SJCRH30 (cell line): Measurements from ENCODE around the gene UGT1A4. TPM values are rescaled to one million over a fixed set of nuclear protein-coding genes. Genes with fewer than 3 reads are reported as not detected.

Source experiments
- DNase-seq, 2 experiments: peaks; one replicate each; pipeline ENCODE4 v3.0.0-alpha.2; 2015 to 2020
- H3K27ac ChIP-seq: fragments of 250-450 bp; sonication (Bioruptor Pico); 2 replicates; pipeline ENCODE4 v1.5.1; 2020; ENCODE audit warnings: mild to moderate bottlenecking, moderate library complexity
- H3K27me3 ChIP-seq: fragments of 250-450 bp; sonication (Bioruptor Pico); 2 replicates; pipeline ENCODE4 v1.5.1; 2020; ENCODE audit warnings: mild to moderate bottlenecking, moderate library complexity
- H3K36me3 ChIP-seq: fragments of 250-450 bp; sonication (Bioruptor Pico); 2 replicates; pipeline ENCODE4 v1.5.1; 2020; ENCODE audit warnings: mild to moderate bottlenecking, moderate library complexity
- H3K4me1 ChIP-seq: fragments of 250-450 bp; sonication (Bioruptor Pico); 2 replicates; pipeline ENCODE4 v1.5.1; 2020; ENCODE audit warnings: mild to moderate bottlenecking, moderate library complexity
- H3K4me3 ChIP-seq: fragments of 250-450 bp; sonication (Bioruptor Pico); 2 replicates; pipeline ENCODE4 v1.5.1; 2020; ENCODE audit warnings: mild to moderate bottlenecking, moderate library complexity
- H3K9me3 ChIP-seq: fragments of 250-450 bp; sonication (Bioruptor Pico); replicated peaks from 2 replicates; pipeline ENCODE4 v1.5.1; 2020; ENCODE audit warnings: mild to moderate bottlenecking, moderate library complexity
- total RNA-seq: library from RNA; depleted of rRNA; stranded (reverse); fragments of >200 nt; shearing (Covaris generic); gene quantifications from 2 replicates; pipeline ENCODE4 v1.2.3, GENCODE V29; 2014

The UGT1A4 gene
- total RNA-seq, 1 experiment from 2014 or later = not detected

DNA sequence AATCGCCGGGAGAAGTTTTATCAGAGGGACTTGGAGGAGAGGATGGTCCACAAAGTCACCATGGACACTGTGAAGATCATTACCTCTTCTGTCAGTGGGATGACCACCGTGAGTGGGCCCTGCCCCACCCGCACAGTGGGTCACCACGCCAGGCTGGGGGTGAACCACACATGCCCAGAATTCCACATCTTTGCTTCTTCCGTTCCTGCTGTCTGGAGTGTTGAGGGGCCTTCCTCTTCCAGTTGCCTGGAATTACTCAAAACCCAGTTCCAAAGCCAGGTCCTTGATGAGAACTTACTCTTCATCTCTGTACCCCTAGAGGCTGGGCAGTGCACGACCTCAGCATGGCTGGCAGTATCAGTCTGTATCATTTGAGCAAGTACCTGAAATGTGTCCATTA is 81.7 kb downstream of the UGT1A4 start:
- Histone ChIP-seq H3K4me1 (no peaks in the 10 kb centered on the region), H3K27ac (no peak overlapping the region), H3K4me3 (no peak overlapping the region), H3K36me3 (no peaks in the 10 kb centered on the region), H3K9me3 (no peaks in the 10 kb centered on the region; the same call in 1 of the 2 replicates), H3K27me3 (no peaks in the 10 kb centered on the region; the same call in 1 of the 2 replicates)
- DNase-seq = no peak

DNA sequence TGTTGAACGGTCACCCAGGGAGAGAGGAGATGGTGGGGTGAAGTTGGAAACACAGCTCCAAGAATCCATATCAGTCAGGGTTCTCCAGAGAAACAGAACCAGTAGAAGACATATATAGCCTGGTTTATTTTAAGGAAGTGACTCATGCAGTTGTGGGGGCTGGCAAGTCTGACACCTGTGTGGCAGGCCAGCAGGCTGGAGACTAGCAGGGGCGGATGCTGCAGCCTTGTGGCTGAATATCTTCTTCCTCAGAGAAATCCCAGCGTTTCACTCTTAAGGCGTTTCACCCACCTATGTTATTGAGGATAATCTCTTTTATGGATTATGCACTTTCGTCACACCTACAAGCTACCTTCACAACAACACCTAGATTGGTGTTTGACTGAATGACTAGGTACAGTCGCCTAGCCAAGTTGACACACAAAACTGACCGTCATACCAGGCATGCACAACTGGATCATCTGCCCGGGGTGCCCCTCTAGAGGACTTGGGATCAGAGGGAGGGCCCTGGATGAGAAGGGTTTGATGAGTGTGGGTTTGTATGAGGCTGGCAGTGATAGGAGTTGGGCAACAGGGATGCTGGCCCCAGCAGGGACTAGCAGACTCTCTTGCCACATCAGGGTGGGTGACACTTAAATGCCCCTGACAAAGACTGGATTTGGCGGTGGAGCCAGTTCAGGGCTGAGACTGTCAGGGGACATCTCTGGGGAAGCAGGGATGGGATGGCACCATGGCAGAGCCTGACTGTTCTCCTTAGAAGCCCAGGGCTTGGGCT is 83.0 kb downstream of the UGT1A4 start:
- H3K4me3 ChIP-seq = no peak overlapping the region
- H3K27ac ChIP-seq = no peak overlapping the region
- H3K27me3 ChIP-seq = no peaks in the 10 kb centered on the region; the same call in 1 of the 2 replicates
- no peaks in the 10 kb centered on the region for H3K4me1 ChIP-seq
- peak in 1 of 2 experiments; percentile 7 for DNase-seq
- no peaks in the 10 kb centered on the region for H3K36me3 ChIP-seq
- H3K9me3 ChIP-seq = no peaks in the 10 kb centered on the region; the same call in 1 of the 2 replicates

DNA sequence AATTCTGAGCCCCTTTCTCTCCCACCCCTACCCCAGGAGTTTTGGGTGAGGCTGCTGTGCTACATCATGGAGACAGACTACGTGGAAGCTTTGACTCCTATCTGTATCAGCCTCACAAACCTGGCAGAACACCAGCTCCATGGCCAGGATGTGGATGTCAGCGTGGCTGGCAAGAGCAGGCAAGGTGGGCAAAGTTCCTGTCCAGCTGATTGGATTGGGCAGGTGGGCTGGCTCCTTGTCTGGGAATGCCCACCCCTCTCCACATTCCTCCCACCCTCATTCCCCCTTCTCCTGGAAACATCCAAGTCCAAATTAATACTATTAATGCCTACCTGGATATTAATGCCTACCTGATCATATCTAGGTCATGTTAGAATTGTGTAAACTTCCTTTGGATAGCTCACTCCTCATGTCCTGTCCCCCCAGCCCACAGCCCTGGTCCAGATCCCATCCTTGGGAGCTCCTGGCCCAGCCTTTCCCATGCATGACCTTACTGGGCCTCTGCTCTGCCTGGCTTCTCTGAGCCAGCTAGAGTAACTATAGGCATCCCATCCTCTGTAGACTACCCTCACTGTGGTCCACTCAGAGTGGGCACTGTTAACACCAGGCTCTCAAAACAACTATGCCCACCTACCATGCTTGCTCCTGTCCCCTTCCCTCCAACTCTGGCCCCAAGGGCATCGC is 83.7 kb downstream of the UGT1A4 start:
- no peaks in the 10 kb centered on the region for H3K36me3 ChIP-seq
- no peaks in the 10 kb centered on the region; the same call in 1 of the 2 replicates for H3K9me3 ChIP-seq
- H3K27me3 ChIP-seq = no peaks in the 10 kb centered on the region; the same call in 1 of the 2 replicates
- no peak for DNase-seq
- no peak overlapping the region for H3K27ac ChIP-seq
- H3K4me3 ChIP-seq = no peak overlapping the region
- H3K4me1 ChIP-seq = no peaks in the 10 kb centered on the region

DNA sequence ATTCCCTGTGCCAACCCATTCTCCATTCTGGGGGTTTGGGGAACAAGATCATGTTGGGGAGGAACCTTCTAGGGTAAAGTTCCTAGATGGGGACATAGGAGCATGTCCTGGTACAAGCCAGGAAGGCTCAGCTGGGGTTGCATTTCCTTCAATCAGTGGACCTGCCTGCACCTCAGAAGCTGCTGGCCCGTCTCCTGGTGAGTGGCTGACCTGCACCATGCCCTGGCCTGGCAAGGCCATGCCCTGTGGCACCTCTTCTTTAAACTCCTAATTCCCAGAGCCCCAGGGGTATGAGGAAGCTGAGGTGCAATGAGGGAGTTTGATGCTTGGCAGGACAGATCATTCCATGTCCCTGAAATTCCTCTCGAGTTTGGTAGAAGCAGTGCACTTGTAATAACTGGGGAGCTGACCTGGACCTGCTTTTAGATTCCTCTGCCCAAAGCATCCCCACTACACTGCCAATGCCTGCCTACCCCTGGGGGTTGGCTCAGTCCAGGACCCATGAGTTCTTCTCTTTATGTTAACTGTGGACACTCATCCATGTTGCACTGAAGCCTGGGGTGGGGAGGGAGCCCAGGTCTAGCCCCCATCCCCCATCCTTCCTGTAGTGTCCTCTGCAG is 84.9 kb downstream of the UGT1A4 start:
- no peak for DNase-seq
- no peaks in the 10 kb centered on the region; the same call in 1 of the 2 replicates for H3K9me3 ChIP-seq
- no peaks in the 10 kb centered on the region for H3K4me1 ChIP-seq
- H3K4me3 ChIP-seq = no peak overlapping the region
- H3K36me3 ChIP-seq = no peaks in the 10 kb centered on the region
- H3K27ac ChIP-seq = no peak overlapping the region
- no peaks in the 10 kb centered on the region; the same call in 1 of the 2 replicates for H3K27me3 ChIP-seq

DNA sequence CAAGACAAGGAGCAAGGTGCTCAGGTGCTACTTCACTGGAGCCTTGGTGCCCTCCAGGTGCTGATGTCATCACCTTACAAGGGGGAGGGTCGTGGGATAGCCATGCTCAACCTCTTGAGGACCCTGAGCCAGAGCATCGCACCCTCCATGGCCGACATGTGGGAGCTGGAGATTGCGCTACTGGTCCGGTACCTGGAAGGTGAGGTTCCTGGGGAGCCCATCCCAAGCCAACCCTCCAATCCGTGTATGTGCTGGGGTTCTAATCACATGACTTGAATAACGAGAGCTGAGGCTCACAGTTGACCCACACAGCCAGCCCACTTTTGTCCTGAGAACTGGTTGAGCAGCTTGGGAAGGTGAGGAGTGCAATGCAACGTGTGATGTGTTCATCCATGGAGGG is 85.5 kb downstream of the UGT1A4 start:
- Histone ChIP-seq H3K27me3 (no peaks in the 10 kb centered on the region), H3K27ac (no peak overlapping the region), H3K36me3 (no peaks in the 10 kb centered on the region), H3K9me3 (no peaks in the 10 kb centered on the region; the same call in 1 of the 2 replicates), H3K4me3 (no peak overlapping the region), H3K4me1 (no peaks in the 10 kb centered on the region)
- no peak for DNase-seq

DNA sequence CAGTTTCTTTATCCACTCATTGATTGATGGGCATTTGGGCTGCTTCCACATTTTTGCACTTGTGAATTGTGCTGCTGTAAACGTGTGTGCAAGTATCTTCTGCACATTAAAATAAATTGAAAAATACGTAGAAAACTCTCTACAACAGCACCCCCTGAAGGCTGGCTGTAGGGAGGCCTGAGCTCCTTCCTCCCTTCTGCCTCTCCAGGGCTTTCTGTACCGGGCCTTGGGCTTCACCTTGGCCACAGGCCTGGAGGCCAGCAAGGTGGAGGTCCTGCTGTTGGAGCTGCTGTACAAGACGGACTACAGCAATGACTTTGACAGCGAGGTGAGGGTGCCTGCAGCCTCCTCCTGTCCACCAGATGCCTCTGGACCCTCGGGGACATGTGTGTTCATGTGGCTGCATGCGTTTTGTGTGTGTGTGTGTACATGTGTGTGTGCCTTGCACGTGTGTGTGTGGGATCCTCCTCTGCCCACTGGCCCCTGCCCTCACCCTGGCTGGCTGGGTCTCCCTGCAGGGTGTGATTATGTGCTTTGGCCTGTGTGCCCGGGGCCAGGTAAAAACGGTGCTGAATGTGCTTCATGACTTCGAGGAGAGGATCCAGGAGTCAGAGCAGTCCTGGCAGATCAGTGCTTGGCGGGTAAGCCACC is 88.8 kb downstream of the UGT1A4 start:
- DNase-seq = no peak
- Histone ChIP-seq H3K4me3 (no peak overlapping the region), H3K9me3 (no peaks in the 10 kb centered on the region; the same call in 1 of the 2 replicates)

DNA sequence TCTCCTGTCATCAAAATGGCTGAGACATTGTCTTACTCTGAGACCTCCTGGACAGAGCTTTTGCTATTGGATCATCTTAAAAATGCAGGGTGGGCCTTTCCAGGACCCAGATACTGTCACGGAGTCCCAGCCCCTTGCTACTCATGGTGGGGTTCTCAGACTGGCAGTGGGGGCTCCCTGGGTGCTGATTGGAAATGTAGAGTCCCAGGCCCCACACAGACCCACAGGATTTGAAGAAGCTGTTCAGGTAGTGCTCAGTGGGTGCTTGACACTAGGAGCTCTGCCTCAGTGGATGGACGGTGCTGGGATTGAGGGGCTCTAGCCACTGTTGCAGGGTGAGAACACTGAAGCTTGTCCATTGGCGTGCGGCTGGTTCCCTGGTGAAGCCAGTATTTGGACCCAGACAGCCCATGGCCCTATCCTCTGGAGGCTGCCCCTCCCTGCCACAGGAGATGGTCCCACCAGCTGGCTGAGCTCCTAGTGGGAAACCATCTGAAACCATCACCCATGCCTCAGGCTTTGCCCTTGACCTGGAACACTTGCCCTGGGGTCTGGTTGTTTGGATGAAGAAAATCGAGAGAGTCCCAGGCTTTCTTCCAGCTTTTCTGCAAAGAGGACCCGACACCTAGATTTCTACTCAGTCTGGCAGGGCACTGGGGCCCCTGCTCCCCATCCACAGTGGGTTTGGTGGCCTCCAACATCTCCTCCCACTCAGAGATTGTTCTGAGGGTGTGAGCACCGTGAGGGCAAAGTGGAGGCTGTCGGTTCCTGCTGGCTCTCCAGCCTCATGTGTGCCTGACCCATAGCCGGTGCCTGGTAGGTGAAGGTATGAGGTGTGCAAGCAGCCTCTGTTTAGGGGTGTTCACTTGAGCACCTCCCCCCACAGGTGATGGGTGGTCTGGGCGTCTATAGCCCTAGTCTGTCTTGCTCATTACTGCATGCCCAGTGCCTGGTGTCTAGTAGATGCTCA is 89.7 kb downstream of the UGT1A4 start:
- no peaks in the 10 kb centered on the region for H3K27me3 ChIP-seq
- no peaks in the 10 kb centered on the region; the same call in 1 of the 2 replicates for H3K9me3 ChIP-seq
- no peaks in the 10 kb centered on the region for H3K36me3 ChIP-seq
- H3K27ac ChIP-seq = no peak overlapping the region
- H3K4me3 ChIP-seq = no peak overlapping the region
- DNase-seq = no peak
- no peaks in the 10 kb centered on the region for H3K4me1 ChIP-seq

More for the DNA sequence above, 88.8 kb downstream of the UGT1A4 start:
- Histone ChIP-seq H3K27ac (no peak overlapping the region), H3K27me3 (no peaks in the 10 kb centered on the region), H3K4me1 (no peaks in the 10 kb centered on the region), H3K36me3 (no peaks in the 10 kb centered on the region)

DNA sequence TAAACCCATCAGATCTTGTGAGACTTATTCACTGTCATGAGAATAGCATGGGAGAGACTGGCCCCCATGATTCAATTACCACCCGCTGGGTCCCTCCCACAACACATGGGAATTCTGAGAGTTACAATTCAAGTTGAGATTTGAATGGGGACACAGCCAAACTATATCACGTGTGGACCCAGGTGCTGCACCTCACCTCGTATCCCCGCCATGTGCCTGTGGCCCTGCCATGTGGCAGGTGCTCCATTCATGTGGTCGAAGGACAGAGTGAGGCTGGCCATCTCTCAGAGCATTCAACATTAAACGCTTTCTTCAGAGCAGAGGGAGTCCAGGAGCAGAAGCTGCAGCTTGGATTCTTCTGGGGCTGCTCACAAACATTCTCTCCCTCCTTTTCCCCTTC is 91.8 kb downstream of the UGT1A4 start:
- Histone ChIP-seq H3K36me3 (no peaks in the 10 kb centered on the region), H3K27ac (no peak overlapping the region), H3K4me1 (no peaks in the 10 kb centered on the region), H3K4me3 (no peak overlapping the region), H3K27me3 (no peaks in the 10 kb centered on the region), H3K9me3 (no peaks in the 10 kb centered on the region; the same call in 1 of the 2 replicates)
- no peak for DNase-seq

DNA sequence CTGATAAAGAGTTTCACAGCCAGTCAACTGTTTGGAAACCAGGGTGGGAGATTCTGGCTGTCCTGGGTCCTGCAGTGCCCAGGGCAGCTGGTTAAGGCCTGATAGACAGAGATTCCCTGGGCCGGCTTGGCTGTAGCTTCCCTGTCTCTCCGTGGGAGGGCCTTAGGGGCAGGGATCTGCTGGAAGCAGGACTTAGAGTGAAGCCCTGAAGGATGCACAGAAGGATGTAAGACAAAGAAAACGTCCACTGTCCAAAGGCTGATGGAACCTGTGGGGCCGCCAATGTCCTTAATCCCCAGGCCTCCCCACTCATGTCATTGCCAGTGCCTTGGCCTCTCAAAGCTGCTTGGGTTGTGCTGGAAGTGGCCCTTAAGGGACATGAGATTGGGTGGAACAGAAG is 92.6 kb downstream of the UGT1A4 start:
- Histone ChIP-seq H3K36me3 (no peaks in the 10 kb centered on the region), H3K27ac (no peak overlapping the region), H3K4me1 (no peaks in the 10 kb centered on the region), H3K27me3 (no peaks in the 10 kb centered on the region; the same call in 1 of the 2 replicates), H3K9me3 (no peaks in the 10 kb centered on the region; the same call in 1 of the 2 replicates), H3K4me3 (no peak overlapping the region)
- DNase-seq = peak in 1 of 2 experiments; percentile 0

DNA sequence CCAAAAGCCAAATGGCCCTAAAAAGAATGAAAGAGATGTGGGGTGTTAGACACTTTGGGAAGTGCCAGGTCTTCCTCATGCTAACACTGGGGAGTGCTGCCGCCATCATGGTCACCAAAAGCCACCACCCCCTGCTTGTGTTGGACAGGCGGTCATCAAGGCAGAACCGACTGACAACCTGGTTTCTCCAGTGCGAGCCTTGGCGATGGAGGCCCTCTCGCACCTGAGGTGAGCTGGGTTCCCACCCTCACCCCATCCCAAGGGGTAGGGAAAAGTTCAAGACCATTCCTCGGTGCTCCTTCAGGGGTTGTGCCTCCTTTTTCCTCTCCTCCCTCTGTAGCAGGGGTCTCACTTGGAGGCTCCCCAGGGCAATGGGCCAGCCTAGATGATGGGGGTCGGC is 93.2 kb downstream of the UGT1A4 start:
- Histone ChIP-seq H3K4me3 (no peak overlapping the region), H3K27me3 (no peaks in the 10 kb centered on the region; the same call in 1 of the 2 replicates), H3K9me3 (no peaks in the 10 kb centered on the region; the same call in 1 of the 2 replicates), H3K4me1 (peaks cover 3% of the 10 kb centered on the region; the same call in 1 of the 2 replicates), H3K27ac (no peak overlapping the region), H3K36me3 (no peaks in the 10 kb centered on the region)
- DNase-seq = no peak

DNA sequence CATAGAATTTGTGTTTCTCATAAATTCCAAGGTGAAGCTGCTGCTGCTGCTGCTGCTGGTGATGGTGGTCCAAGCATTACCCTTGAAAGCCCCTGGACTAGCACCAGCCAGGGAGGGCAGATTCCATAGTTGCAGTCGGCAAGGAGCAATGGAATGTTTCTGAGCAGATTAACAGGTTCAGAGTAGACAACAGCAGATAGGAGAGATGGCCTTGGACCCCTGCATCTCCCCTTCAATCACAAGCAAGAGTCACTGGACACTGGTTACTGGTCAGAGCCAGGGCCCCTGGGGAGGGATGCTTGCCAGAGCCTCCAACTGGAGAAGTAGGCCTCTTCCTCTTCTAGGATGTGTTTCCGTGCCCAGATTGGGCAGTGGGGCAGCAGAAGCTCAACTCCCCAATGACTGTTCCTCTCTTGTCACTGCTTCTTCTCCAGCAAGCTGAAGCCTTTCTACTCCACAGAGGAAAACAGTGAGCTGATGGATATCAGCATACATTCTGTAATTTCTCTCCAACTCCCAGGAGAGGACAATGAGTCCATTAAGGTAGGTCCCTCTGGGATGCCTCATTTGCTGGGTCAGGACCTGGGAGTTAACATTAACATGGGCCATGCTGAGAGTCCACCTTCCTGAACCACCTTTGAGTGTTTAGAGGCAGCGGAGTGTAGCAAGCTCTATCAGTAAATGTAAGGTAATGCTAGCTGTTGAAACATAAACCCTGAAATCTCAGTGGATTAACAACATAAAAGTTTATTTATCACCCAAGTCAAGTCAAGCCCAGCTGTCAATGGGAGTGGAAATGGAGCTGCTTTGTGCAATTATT is 94.9 kb downstream of the UGT1A4 start:
- no peak for DNase-seq

DNA sequence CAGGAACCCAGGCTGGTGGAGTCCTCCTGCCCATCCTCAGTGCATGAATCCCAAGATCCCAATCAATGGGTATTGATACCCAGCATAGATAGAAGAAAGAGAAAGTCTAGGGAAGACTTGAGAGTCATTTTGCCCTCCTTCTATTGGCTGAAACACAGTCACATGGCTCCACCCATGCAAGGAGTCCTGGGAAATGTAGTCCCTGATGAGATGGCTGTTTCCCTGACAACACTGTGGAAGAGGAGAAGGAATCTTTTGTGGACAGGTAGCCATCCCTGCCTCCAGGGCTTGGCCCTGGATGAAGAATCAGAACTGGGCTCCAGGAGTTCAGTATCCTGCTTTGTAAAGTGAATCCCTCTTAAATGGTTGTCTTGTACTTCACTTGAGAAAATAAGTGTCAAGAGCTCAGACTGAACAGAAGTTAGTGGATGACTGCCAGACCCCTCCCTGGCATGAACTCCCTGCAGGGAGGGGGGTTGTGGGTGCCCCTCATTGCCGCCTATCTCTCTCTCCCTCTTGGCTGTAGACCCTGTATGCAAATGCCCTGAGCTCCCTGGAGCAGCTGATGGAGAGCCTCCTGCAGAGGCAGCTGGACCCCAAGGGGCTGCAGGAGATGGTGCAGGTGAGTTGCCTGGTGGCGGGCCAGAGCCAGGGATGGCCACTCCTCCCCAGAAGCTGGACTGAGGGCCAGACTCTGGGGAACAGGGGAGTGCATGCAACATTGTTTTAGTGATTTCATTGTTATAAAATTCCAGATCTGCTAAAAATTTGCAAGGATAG is 95.7 kb downstream of the UGT1A4 start:
- peaks cover 3% of the 10 kb centered on the region; the same call in 1 of the 2 replicates for H3K4me1 ChIP-seq
- no peaks in the 10 kb centered on the region; the same call in 1 of the 2 replicates for H3K27me3 ChIP-seq
- H3K27ac ChIP-seq = no peak overlapping the region
- no peak overlapping the region for H3K4me3 ChIP-seq
- no peaks in the 10 kb centered on the region for H3K9me3 ChIP-seq
- no peak for DNase-seq
- H3K36me3 ChIP-seq = no peaks in the 10 kb centered on the region

More for the DNA sequence above, 94.9 kb downstream of the UGT1A4 start:
- no peaks in the 10 kb centered on the region; the same call in 1 of the 2 replicates for H3K27me3 ChIP-seq
- H3K9me3 ChIP-seq = no peaks in the 10 kb centered on the region
- H3K4me3 ChIP-seq = no peak overlapping the region
- H3K36me3 ChIP-seq = no peaks in the 10 kb centered on the region
- no peak overlapping the region for H3K27ac ChIP-seq
- peaks cover 3% of the 10 kb centered on the region; the same call in 1 of the 2 replicates for H3K4me1 ChIP-seq
